Fibroblast of villous mesenchyme (primary cell): ENCODE results near the gene NME7. TPM values are rescaled to one million over a fixed set of nuclear protein-coding genes. Genes with fewer than 3 reads are reported as not detected.
"Not testable (repeated sequence)": the region's sequence is repeated elsewhere in the genome, so short reads cannot be mapped to it uniquely, and the experiment has no call there.

Source experiments
- DNase-seq: peaks from one replicate; pipeline ENCODE4 v3.0.0-alpha.2; 2010; ENCODE audit warnings: low read depth
- H3K4me3 ChIP-seq: 2 replicates; pipeline ENCODE4 v1.5.1; 2011; ENCODE audit warnings: low read depth, mild to moderate bottlenecking, low read length
- total RNA-seq: library from RNA; depleted of rRNA; stranded (reverse); fragments of >200 nt; gene quantifications from 2 replicates; pipeline ENCODE4 v1.2.3, GENCODE V29; 2012
- TF ChIP-seq, protein P1 (sequence below): IDR thresholded peaks from 2 replicates; pipeline ENCODE4 v1.5.1; 2012; ENCODE audit warnings: low read depth, mild to moderate bottlenecking, low read length; ENCODE audit not compliant: insufficient read depth

Gene NME7
- total RNA-seq, 1 donor = 41.9 TPM

DNA sequence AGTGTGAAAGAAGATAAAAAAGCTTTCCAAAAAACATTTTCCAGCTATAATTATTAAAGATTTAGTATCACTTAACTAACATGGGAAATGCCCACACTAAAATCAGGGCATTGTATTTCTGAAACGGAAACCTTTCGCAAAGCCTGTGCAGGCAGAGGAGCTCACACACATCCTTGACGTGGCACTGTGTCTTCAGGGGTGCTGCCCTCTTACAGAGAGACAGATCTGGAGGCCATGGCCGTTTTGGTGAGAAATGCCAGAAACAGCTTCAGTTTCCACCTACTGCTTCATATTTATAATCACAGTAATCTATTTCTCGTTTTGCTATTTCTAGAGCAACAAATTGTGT lies 234.4 kb downstream of the NME7 start:
- TF ChIP-seq, protein P1, sequence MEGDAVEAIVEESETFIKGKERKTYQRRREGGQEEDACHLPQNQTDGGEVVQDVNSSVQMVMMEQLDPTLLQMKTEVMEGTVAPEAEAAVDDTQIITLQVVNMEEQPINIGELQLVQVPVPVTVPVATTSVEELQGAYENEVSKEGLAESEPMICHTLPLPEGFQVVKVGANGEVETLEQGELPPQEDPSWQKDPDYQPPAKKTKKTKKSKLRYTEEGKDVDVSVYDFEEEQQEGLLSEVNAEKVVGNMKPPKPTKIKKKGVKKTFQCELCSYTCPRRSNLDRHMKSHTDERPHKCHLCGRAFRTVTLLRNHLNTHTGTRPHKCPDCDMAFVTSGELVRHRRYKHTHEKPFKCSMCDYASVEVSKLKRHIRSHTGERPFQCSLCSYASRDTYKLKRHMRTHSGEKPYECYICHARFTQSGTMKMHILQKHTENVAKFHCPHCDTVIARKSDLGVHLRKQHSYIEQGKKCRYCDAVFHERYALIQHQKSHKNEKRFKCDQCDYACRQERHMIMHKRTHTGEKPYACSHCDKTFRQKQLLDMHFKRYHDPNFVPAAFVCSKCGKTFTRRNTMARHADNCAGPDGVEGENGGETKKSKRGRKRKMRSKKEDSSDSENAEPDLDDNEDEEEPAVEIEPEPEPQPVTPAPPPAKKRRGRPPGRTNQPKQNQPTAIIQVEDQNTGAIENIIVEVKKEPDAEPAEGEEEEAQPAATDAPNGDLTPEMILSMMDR = no peak
- DNase-seq = no peak

GRCh38 chr1:169132512-169133227 lies 234.9 kb downstream of the NME7 start:
- no peak overlapping the region for H3K4me3 ChIP-seq
- TF ChIP-seq, protein P1 = no peak
- no peak for DNase-seq

More for the DNA sequence above, 234.4 kb downstream of the NME7 start:
- H3K4me3 ChIP-seq = no peak overlapping the region

GRCh38 chr1:169130683-169131082 lies 236.9 kb downstream of the NME7 start:
- H3K4me3 ChIP-seq = no peak overlapping the region
- TF ChIP-seq, protein P1 = no peak
- DNase-seq = no peak

- H3K4me3 ChIP-seq = no peak overlapping the region
- no peak for DNase-seq
- TF ChIP-seq, protein P1 = no peak
These were observed 238.3 kb downstream of the NME7 start for GRCh38 chr1:169129109-169129784.

GRCh38 chr1:169128562-169128961 lies 239.0 kb downstream of the NME7 start:
- DNase-seq = no peak
- TF ChIP-seq, protein P1 = no peak
- no peak overlapping the region for H3K4me3 ChIP-seq

GRCh38 chr1:169127305-169127704 lies 240.3 kb downstream of the NME7 start:
- H3K4me3 ChIP-seq = no peak overlapping the region
- DNase-seq = no peak
- TF ChIP-seq, protein P1 = no peak

DNA sequence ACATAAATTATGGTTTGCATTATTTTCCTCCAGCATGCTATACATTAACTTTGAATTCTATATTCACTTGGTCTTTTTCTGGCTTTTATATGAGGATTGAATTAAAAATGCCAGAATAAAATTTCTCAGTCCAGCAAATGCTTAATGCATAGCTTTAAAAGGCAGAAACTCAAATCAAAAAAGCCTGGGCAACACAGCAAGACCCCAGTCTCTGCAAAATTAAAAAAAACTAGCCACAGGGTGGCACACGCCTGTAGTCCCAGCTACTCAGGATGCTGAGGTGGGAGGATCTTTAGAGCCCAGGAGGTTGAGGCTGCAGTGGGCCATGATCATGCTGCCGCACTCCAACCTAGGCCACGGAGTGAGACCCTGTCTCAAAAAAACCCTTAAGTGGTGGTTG lies 241.3 kb downstream of the NME7 start:
- DNase-seq = no peak

DNA sequence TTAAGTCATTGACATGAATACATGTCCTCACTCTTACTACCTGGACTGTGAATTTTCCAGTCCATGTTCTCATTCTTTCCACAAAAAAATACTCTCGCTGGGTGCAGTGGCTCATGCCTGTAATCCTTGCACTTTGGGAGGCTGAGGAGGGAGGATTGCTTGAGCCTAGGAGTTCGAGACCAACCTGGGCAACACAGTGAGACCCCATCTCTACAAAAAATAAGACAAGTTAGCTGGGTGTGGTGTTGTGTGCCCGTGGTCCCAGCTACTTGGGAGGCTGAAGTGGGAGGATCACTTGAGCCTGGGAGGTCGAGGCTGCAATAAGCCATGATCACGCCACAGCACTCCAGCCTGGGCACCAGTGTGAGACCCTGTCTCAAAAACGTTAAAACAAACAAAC lies 242.0 kb downstream of the NME7 start:
- not testable (repeated sequence) for H3K4me3 ChIP-seq, DNase-seq

More for the DNA sequence above, 241.3 kb downstream of the NME7 start:
- TF ChIP-seq, protein P1 = no peak
- no peak overlapping the region for H3K4me3 ChIP-seq
